HFF-Myc (cell line): Measurements from ENCODE around the gene MYEF2.

Source experiments
- DNase-seq: peaks from one replicate; pipeline ENCODE4 v3.0.0-alpha.2; 2011; ENCODE audit warnings: low read depth; ENCODE audit errors: extremely low read depth
- H3K4me3 ChIP-seq: replicated peaks from 2 replicates; pipeline ENCODE4 v1.5.1; 2011; ENCODE audit warnings: low read depth, mild to moderate bottlenecking, control low read depth, low read length
- CTCF ChIP-seq: IDR thresholded peaks from 2 replicates; pipeline ENCODE4 v1.5.1; 2012; ENCODE audit warnings: mild to moderate bottlenecking, low read depth, low read length, control low read depth; ENCODE audit errors: missing control alignments

The MYEF2 gene

GRCh38 chr15:48091522-48091921 lies 86.6 kb downstream of the MYEF2 start:
- H3K4me3 ChIP-seq, result no peak overlapping the region
- no peak for TF ChIP-seq CTCF
- no peak for DNase-seq

- no peak overlapping the region for H3K4me3 ChIP-seq
- DNase-seq, result no peak
- TF ChIP-seq CTCF, result no peak
Measured at GRCh38 chr15:48090666-48091065, 87.4 kb downstream of the MYEF2 start.

- no peak for TF ChIP-seq CTCF
- H3K4me3 ChIP-seq, result no peak overlapping the region
- DNase-seq, result no peak
Measured at GRCh38 chr15:48090115-48090514, 88.0 kb downstream of the MYEF2 start.

GRCh38 chr15:48089702-48090101 lies 88.4 kb downstream of the MYEF2 start:
- H3K4me3 ChIP-seq, result no peak overlapping the region
- no peak for TF ChIP-seq CTCF
- no peak for DNase-seq

GRCh38 chr15:48087844-48088243 lies 90.3 kb downstream of the MYEF2 start:
- H3K4me3 ChIP-seq, result no peak overlapping the region
- DNase-seq, result no peak
- no peak for TF ChIP-seq CTCF

GRCh38 chr15:48086576-48086975 lies 91.5 kb downstream of the MYEF2 start:
- no peak for DNase-seq
- TF ChIP-seq CTCF, result no peak
- H3K4me3 ChIP-seq, result no peak overlapping the region

- no peak for TF ChIP-seq CTCF
- DNase-seq, result no peak
- no peak overlapping the region for H3K4me3 ChIP-seq
Measured at GRCh38 chr15:48086133-48086532, 92.0 kb downstream of the MYEF2 start.
